Measurements from ENCODE around the gene RAB37.

Gene RAB37

DNA sequence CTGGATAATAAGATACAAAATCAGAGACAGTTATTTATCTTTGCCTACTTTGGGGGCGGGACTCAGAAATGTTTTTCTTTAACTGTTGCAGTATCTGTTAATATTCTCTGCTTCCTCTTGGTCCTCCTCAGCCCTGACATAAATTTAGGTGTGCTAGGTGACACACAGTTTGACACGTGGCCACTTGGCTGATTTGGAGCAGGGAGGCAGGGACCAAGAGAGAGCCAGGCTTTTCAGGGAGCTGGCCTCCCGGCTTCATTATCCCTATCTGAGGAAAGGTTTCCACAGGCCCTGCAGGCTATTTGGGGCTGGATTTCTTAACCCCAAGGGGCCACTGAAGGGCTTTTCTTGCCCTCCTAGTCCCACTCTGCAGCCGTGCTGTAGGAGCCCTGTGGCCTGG lies 59.2 kb downstream of the RAB37 start:
- FAIRE-seq: no peak
- no peak for DNase-seq (ENCODE audit: extremely low spot score, insufficient read length, low read depth)

DNA sequence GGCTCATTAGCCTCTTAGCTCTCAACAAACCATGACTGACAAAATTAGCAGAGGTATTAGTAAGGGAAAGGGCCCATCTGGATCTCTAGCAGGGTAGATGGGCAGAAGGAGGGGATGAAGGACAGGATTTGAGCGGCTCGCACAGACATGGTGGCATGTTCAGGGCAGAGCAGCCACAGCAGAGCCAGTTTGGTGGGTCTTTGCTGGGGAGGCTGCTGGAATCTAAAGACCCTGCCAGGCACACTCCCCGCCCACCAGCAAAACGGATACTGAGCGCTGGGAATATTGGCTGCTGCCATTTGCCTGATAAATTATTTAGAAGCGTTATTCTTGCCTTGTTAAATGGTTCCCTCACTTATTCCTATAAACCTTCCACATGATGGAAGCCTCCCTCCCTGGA lies 59.8 kb downstream of the RAB37 start:
- no peak for DNase-seq (ENCODE audit: extremely low spot score, insufficient read length, low read depth)
- FAIRE-seq: no peak
